Measurements from ENCODE around the gene ZNF366.

GRCh38 chr5:72408603-72409002, 98.6 kb downstream of the ZNF366 start:
- TF ChIP-seq CTCF (conservative IDR thresholded peaks at IDR 0.05), result no peak
- TF ChIP-seq EZH2 (IDR thresholded peaks at IDR 0.05; ENCODE audit: low read depth), result no peak
